DMS153 (cell line): Measurements from ENCODE around the gene THRB.

Experiments used
- DNase-seq: peaks from one replicate; lab custom pipeline; 2025; lab: John Stamatoyannopoulos, UW

THRB gene

GRCh38 chr3:24351779-24352469, 142.7 kb downstream of the THRB start:
- DNase-seq: no peak

- no peak for DNase-seq
These were observed 145.2 kb downstream of the THRB start for GRCh38 chr3:24349367-24350019.

GRCh38 chr3:24348348-24348747, 146.3 kb downstream of the THRB start:
- no peak for DNase-seq

GRCh38 chr3:24344784-24345439, 149.7 kb downstream of the THRB start:
- no peak for DNase-seq

GRCh38 chr3:24343084-24343783, 151.4 kb downstream of the THRB start:
- no peak for DNase-seq

GRCh38 chr3:24342275-24342674, 152.4 kb downstream of the THRB start:
- no peak for DNase-seq

GRCh38 chr3:24341668-24342067, 153.0 kb downstream of the THRB start:
- DNase-seq: no peak

GRCh38 chr3:24340966-24341365, 153.7 kb downstream of the THRB start:
- no peak for DNase-seq

GRCh38 chr3:24340161-24340560, 154.5 kb downstream of the THRB start:
- DNase-seq: no peak

GRCh38 chr3:24339266-24339825, 155.3 kb downstream of the THRB start:
- no peak for DNase-seq

GRCh38 chr3:24338409-24339130, 156.1 kb downstream of the THRB start:
- DNase-seq: no peak

- DNase-seq: no peak
These were observed 158.5 kb downstream of the THRB start for GRCh38 chr3:24336101-24336500.

- no peak for DNase-seq
These were observed 162.6 kb downstream of the THRB start for GRCh38 chr3:24332092-24332491.

- DNase-seq: no peak
These were observed 171.4 kb downstream of the THRB start for GRCh38 chr3:24323272-24323671.

- DNase-seq: no peak
These were observed 174.0 kb downstream of the THRB start for GRCh38 chr3:24320601-24321000.

GRCh38 chr3:24318677-24319287, 175.9 kb downstream of the THRB start:
- no peak for DNase-seq

- no peak for DNase-seq
These were observed 177.7 kb downstream of the THRB start for GRCh38 chr3:24316887-24317383.

GRCh38 chr3:24315971-24316370, 178.7 kb downstream of the THRB start:
- DNase-seq: no peak

- no peak for DNase-seq
These were observed 179.3 kb downstream of the THRB start for GRCh38 chr3:24315356-24315755.

GRCh38 chr3:24311881-24312280, 182.8 kb downstream of the THRB start:
- no peak for DNase-seq

GRCh38 chr3:24310887-24311286, 183.8 kb downstream of the THRB start:
- no peak for DNase-seq
